Osteoblast (primary cell): ENCODE measurements around the gene MKLN1. TPM values are rescaled to one million over a fixed set of nuclear protein-coding genes. Genes with fewer than 3 reads are reported as not detected.
A peak's percentile ranks its signal among the peaks of the same experiment; 100 is the strongest.

Experiments used
- DNase-seq: peaks from one replicate; pipeline ENCODE4 v3.0.0; 2011; ENCODE audit warnings: low spot score, mixed read lengths; ENCODE audit not compliant: insufficient read length; ENCODE audit errors: missing footprints
- H2AFZ ChIP-seq: 2 replicates; pipeline ENCODE4 v1.6.0; 2011; ENCODE audit warnings: mild to moderate bottlenecking, low read length
- H3K27ac ChIP-seq: 2 replicates; pipeline ENCODE4 v1.5.1; 2011; ENCODE audit warnings: mild to moderate bottlenecking, low read depth, low read length, moderate library complexity
- H3K27me3 ChIP-seq: 2 replicates; pipeline ENCODE4 v1.6.0; 2012; ENCODE audit warnings: mild to moderate bottlenecking, control low read depth, inconsistent platforms, low read length, moderate library complexity; ENCODE audit not compliant: insufficient read depth
- H3K36me3 ChIP-seq: 2 replicates; pipeline ENCODE4 v1.5.1; 2011; ENCODE audit warnings: mild to moderate bottlenecking, low read length, control low read depth, moderate library complexity; ENCODE audit not compliant: insufficient read depth
- H3K4me1 ChIP-seq: 2 replicates; pipeline ENCODE4 v1.5.1; 2011; ENCODE audit warnings: mild to moderate bottlenecking, low read length, control low read depth, moderate library complexity; ENCODE audit not compliant: insufficient read depth
- H3K4me2 ChIP-seq: 2 replicates; pipeline ENCODE4 v1.6.0; 2011; ENCODE audit warnings: mild to moderate bottlenecking, low read length; ENCODE audit not compliant: insufficient read depth
- H3K4me3 ChIP-seq: fragments of 200-600 bp; sonication (generic); 3 replicates; pipeline ENCODE4 v1.5.1; 2012; ENCODE audit warnings: mild to moderate bottlenecking, low read length, inconsistent platforms; ENCODE audit not compliant: insufficient read depth
- H3K79me2 ChIP-seq: 2 replicates; pipeline ENCODE4 v1.6.0; 2012; ENCODE audit warnings: mild to moderate bottlenecking, low read length, control low read depth, inconsistent platforms; ENCODE audit not compliant: insufficient read depth
- H3K9me3 ChIP-seq: 2 replicates; pipeline ENCODE4 v1.5.1; 2011; ENCODE audit warnings: low read depth, low read length, control low read depth
- H4K20me1 ChIP-seq: 2 replicates; pipeline ENCODE4 v1.6.0; 2012; ENCODE audit warnings: mild to moderate bottlenecking, low read length, control low read depth; ENCODE audit not compliant: insufficient read depth
- CTCF ChIP-seq: IDR thresholded peaks from 2 replicates; pipeline ENCODE4 v1.5.1; 2011; ENCODE audit warnings: mild to moderate bottlenecking, low read depth, low read length, moderate library complexity; ENCODE audit errors: extremely low read depth
- total RNA-seq: library from RNA; depleted of rRNA; stranded (reverse); fragments of >200 nt; gene quantifications from 2 replicates; pipeline ENCODE4 v1.2.3, GENCODE V29; 2012

Gene MKLN1
- total RNA-seq, 1 donor = 52.8 TPM

GRCh38 chr7:131292141-131292905, 35.4 kb upstream of the MKLN1 start:
- no peaks in the 10 kb centered on the region for H3K9me3 ChIP-seq
- no peaks in the 10 kb centered on the region for H3K36me3 ChIP-seq
- no peak overlapping the region for H3K4me3 ChIP-seq
- no peak overlapping the region for H3K27ac ChIP-seq
- H4K20me1 ChIP-seq = no peaks in the 10 kb centered on the region
- no peak overlapping the region for H3K4me2 ChIP-seq
- H3K4me1 ChIP-seq = peaks cover 3% of the 10 kb centered on the region
- no peaks in the 10 kb centered on the region for H3K79me2 ChIP-seq
- TF ChIP-seq CTCF = no peak
- H3K27me3 ChIP-seq = no peaks in the 10 kb centered on the region
- no peak for DNase-seq
- no peak overlapping the region for H2AFZ ChIP-seq

DNA sequence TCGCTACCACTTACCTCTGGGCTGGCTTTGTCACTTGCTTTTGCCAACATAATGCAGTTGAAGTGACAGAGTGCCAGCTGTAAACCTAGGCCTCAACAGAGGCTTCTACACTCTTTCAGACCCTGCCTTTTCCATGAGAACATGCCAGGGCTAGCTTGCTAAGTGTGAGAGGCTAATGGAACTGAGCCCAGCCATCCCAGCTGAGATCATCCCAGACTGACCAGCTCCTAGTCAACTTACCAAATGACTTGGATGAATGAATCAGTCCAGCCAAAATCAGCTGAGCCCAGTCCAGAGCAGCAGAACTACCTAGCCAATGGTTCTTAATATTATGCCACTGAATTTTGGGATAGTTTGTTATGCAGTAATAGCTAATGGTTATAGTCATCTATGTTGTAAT, 34.7 kb upstream of the MKLN1 start:
- Histone ChIP-seq H3K27me3 (no peaks in the 10 kb centered on the region), H3K4me2 (no peak overlapping the region), H3K79me2 (no peaks in the 10 kb centered on the region), H3K27ac (no peak overlapping the region), H3K4me1 (peaks cover 3% of the 10 kb centered on the region), H3K4me3 (no peak overlapping the region), H4K20me1 (no peaks in the 10 kb centered on the region), H3K9me3 (no peaks in the 10 kb centered on the region), H3K36me3 (no peaks in the 10 kb centered on the region), H2AFZ (no peak overlapping the region)
- no peak for TF ChIP-seq CTCF
- DNase-seq = peak; percentile 82

- no peaks in the 10 kb centered on the region for H3K27me3 ChIP-seq
- H3K36me3 ChIP-seq = no peaks in the 10 kb centered on the region
- H3K4me1 ChIP-seq = peaks cover 3% of the 10 kb centered on the region
- no peak overlapping the region for H3K27ac ChIP-seq
- H3K4me3 ChIP-seq = no peak overlapping the region
- DNase-seq = no peak
- H3K9me3 ChIP-seq = no peaks in the 10 kb centered on the region
- TF ChIP-seq CTCF = no peak
- H3K79me2 ChIP-seq = no peaks in the 10 kb centered on the region
- H2AFZ ChIP-seq = no peak overlapping the region
- H4K20me1 ChIP-seq = no peaks in the 10 kb centered on the region
- H3K4me2 ChIP-seq = no peak overlapping the region
Observed at GRCh38 chr7:131294553-131294952, 33.1 kb upstream of the MKLN1 start.

DNA sequence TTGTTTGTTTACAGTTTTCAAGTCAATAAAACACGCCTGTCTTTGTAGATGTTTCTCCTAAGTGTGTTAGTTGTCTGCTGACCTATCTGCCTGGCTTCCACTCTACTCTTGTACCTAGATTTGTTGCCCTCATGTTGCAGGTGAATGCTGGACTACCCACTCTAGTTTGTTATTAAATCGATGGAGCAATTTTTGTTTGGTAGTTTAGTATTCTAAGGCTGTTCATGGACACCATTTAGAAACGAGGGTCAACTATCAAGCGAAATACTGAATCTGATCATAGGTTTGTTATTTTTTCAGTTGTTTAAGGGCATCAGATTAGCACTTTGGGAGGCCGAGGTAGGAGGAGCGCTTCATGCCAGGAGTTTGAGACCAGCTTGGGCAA, 29.1 kb upstream of the MKLN1 start:
- Histone ChIP-seq H2AFZ (no peak overlapping the region), H3K27me3 (no peaks in the 10 kb centered on the region), H3K9me3 (no peaks in the 10 kb centered on the region), H3K27ac (no peak overlapping the region), H3K4me2 (no peak overlapping the region), H3K4me3 (no peak overlapping the region), H3K4me1 (no peaks in the 10 kb centered on the region), H4K20me1 (no peaks in the 10 kb centered on the region), H3K79me2 (no peaks in the 10 kb centered on the region), H3K36me3 (no peaks in the 10 kb centered on the region)
- no peak for TF ChIP-seq CTCF
- DNase-seq = no peak
